Measurements from ENCODE around the gene TRIM45. TPM values are rescaled to one million over a fixed set of nuclear protein-coding genes. Genes with fewer than 3 reads are reported as not detected.

Gene TRIM45
- total RNA-seq, 1 donor from 2014 or later: 6.7 TPM

DNA sequence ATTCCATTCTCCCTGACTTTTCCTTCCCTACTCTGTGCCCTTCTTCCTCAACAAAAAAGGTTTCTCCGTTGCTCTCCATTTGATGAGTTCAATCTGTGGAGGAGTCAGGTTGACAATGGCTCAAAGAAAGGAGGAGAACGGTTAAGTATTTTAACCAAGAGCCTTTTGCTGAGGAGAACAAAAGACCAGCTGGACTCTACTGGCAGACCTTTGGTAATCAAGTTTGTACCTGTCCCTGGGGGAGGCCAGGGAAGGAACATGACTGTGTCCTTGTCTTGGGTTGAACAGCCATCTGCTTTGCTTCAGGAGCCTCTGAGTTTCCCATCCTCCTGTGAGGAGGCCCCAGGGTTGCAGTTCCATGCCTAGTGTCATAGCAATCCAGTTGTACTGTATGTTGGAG is 31.6 kb downstream of the TRIM45 start:
- TF ChIP-seq, protein P1, sequence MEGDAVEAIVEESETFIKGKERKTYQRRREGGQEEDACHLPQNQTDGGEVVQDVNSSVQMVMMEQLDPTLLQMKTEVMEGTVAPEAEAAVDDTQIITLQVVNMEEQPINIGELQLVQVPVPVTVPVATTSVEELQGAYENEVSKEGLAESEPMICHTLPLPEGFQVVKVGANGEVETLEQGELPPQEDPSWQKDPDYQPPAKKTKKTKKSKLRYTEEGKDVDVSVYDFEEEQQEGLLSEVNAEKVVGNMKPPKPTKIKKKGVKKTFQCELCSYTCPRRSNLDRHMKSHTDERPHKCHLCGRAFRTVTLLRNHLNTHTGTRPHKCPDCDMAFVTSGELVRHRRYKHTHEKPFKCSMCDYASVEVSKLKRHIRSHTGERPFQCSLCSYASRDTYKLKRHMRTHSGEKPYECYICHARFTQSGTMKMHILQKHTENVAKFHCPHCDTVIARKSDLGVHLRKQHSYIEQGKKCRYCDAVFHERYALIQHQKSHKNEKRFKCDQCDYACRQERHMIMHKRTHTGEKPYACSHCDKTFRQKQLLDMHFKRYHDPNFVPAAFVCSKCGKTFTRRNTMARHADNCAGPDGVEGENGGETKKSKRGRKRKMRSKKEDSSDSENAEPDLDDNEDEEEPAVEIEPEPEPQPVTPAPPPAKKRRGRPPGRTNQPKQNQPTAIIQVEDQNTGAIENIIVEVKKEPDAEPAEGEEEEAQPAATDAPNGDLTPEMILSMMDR (IDR thresholded peaks at IDR 0.05; ENCODE audit: partially characterized antibody, unreplicated experiment): no peak
- Mint-ChIP-seq H3K9me3 (ENCODE audit: unreplicated experiment) (peaks cover 2% of the 10 kb centered on the region), H3K4me1 (ENCODE audit: low read depth, unreplicated experiment) (peaks cover 36% of the 10 kb centered on the region), H3K4me3 (ENCODE audit: unreplicated experiment) (peak overlapping the region; percentile 18), H3K27ac (ENCODE audit: unreplicated experiment) (peak overlapping the region; percentile 77), H3K36me3 (ENCODE audit: unreplicated experiment) (no peaks in the 10 kb centered on the region), H3K27me3 (ENCODE audit: unreplicated experiment) (no peaks in the 10 kb centered on the region)
- peak; percentile 30 for DNase-seq

DNA sequence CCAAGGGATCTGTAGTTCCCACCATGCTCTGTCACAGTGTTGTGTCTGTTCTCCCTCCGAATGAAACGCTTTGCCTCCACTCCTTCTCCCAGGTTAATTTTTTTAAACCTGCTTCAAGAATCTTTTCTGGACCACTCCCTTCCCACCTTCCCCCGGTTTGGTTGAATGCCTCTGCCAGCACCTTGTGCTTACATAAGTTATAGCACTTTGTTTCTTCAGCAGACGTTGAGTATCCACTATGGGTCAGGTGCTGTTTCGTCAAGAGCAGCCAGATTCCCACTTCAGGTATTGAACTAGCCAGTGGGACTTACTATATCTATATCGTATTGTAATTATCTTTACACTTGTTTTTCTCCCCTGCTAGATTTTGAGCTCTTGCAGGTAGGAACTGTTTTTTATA is 33.9 kb downstream of the TRIM45 start:
- DNase-seq: no peak
- TF ChIP-seq, protein P1 (IDR thresholded peaks at IDR 0.05; ENCODE audit: partially characterized antibody, unreplicated experiment): no peak
- no peaks in the 10 kb centered on the region for H3K27me3 Mint-ChIP-seq (ENCODE audit: unreplicated experiment)
- H3K4me3 Mint-ChIP-seq (ENCODE audit: unreplicated experiment): no peak overlapping the region
- H3K9me3 Mint-ChIP-seq (ENCODE audit: unreplicated experiment): peaks cover 2% of the 10 kb centered on the region
- H3K36me3 Mint-ChIP-seq (ENCODE audit: unreplicated experiment): no peaks in the 10 kb centered on the region
- H3K4me1 Mint-ChIP-seq (ENCODE audit: low read depth, unreplicated experiment): peaks cover 26% of the 10 kb centered on the region
- no peak overlapping the region for H3K27ac Mint-ChIP-seq (ENCODE audit: unreplicated experiment)

DNA sequence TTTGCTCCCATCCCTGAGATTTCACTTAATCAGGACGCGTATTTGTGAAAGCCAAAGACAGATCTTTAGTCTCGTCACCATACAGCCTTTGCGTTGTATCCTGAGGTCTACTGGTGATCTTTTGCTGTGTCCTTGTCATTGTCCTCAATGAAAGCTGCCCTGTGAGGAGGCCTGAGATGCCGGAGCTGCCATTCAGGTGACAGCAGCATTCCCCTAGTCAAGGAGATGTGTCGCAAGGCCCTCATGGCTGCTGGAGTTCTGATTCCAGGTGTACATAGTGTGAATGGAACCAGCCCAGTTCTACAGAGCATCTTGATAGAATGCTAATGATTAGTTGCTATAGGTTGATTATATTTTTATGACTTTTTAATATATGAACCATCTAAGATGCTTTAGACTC is 37.3 kb downstream of the TRIM45 start:
- H3K4me1 Mint-ChIP-seq (ENCODE audit: low read depth, unreplicated experiment): peaks cover 3% of the 10 kb centered on the region
- no peaks in the 10 kb centered on the region for H3K27me3 Mint-ChIP-seq (ENCODE audit: unreplicated experiment)
- no peak for DNase-seq
- TF ChIP-seq, protein P1 (IDR thresholded peaks at IDR 0.05; ENCODE audit: partially characterized antibody, unreplicated experiment): no peak
- no peak overlapping the region for H3K4me3 Mint-ChIP-seq (ENCODE audit: unreplicated experiment)
- peak overlapping the region; percentile 91 for H3K27ac Mint-ChIP-seq (ENCODE audit: unreplicated experiment)
- H3K9me3 Mint-ChIP-seq (ENCODE audit: unreplicated experiment): no peaks in the 10 kb centered on the region
- no peaks in the 10 kb centered on the region for H3K36me3 Mint-ChIP-seq (ENCODE audit: unreplicated experiment)

DNA sequence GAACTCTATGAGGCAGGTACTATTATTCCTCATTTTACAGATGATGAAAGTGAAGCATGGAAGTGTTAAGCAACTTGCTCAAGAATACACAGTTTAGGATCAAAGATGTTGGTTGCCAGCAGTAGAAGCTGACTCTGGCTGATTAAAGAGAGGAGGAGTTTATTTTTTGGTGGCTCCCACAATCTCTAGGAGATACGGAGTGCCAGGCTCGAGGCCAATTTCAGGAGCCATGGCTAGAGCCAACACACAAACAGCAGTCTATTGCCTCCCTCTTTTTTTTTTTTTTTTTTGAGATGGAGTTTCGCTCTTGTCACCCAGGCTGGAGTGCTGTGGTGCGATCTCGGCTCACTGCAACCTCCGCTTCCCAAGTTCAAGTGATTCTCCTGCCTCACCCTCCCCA is 41.8 kb downstream of the TRIM45 start:
- Mint-ChIP-seq H3K4me1 (ENCODE audit: low read depth, unreplicated experiment) (peaks cover 3% of the 10 kb centered on the region), H3K27me3 (ENCODE audit: unreplicated experiment) (no peaks in the 10 kb centered on the region), H3K36me3 (ENCODE audit: unreplicated experiment) (no peaks in the 10 kb centered on the region), H3K4me3 (ENCODE audit: unreplicated experiment) (no peak overlapping the region), H3K27ac (ENCODE audit: unreplicated experiment) (no peak overlapping the region), H3K9me3 (ENCODE audit: unreplicated experiment) (peaks cover 2% of the 10 kb centered on the region)
- no peak for DNase-seq
- TF ChIP-seq, protein P1 (IDR thresholded peaks at IDR 0.05; ENCODE audit: partially characterized antibody, unreplicated experiment): no peak

DNA sequence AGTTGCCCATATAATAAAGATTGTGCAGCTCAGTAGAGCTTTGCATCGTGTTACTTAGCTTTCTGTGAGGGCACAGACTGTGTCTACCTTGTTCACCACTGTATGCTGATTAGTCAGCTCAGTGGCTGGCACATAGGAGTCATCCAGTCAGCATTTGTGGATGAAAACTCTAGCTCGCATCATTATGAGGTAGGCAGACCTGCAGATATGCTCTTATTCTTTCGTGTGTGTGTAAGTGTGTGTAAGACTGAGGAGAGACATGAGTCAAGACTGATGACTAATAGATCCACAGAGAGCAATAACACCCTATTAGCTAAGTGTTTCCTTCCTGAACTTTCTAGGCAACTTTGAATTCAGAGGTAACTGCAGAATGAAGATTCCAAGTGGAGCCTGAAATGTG is 44.3 kb downstream of the TRIM45 start:
- Mint-ChIP-seq H3K27ac (ENCODE audit: unreplicated experiment) (no peak overlapping the region), H3K27me3 (ENCODE audit: unreplicated experiment) (no peaks in the 10 kb centered on the region), H3K9me3 (ENCODE audit: unreplicated experiment) (peaks cover 2% of the 10 kb centered on the region), H3K4me1 (ENCODE audit: low read depth, unreplicated experiment) (no peaks in the 10 kb centered on the region), H3K36me3 (ENCODE audit: unreplicated experiment) (no peaks in the 10 kb centered on the region), H3K4me3 (ENCODE audit: unreplicated experiment) (no peak overlapping the region)
- no peak for DNase-seq
- TF ChIP-seq, protein P1 (IDR thresholded peaks at IDR 0.05; ENCODE audit: partially characterized antibody, unreplicated experiment): no peak
